ENCODE results near the gene MRPL18.

Gene MRPL18

GRCh38 chr6:159844737-159845645, 54.7 kb downstream of the MRPL18 start:
- no peak for DNase-seq
